KOPT-K1 (cell line): ENCODE measurements around the gene VIM.
A peak's percentile ranks its signal among the peaks of the same experiment; 100 is the strongest.

Experiments used
- H3K27ac ChIP-seq: fragments of 200-600 bp; sonication (generic); 2 replicates; pipeline ENCODE4 v1.5.1; 2016; ENCODE audit warnings: antibody characterized with exemption, mild to moderate bottlenecking, low read depth, low read length; ENCODE audit not compliant: poor library complexity, severe bottlenecking
- H3K36me3 ChIP-seq: fragments of 200-600 bp; sonication (generic); 2 replicates; pipeline ENCODE4 v1.5.1; 2017; ENCODE audit warnings: antibody characterized with exemption, mild to moderate bottlenecking, low read length, moderate library complexity; ENCODE audit not compliant: insufficient read depth
- H3K9me3 ChIP-seq: fragments of 200-600 bp; sonication (generic); 2 replicates; pipeline ENCODE4 v1.5.1; 2017; ENCODE audit warnings: antibody characterized with exemption, low read length, mild to moderate bottlenecking; ENCODE audit not compliant: insufficient read depth, poor library complexity, severe bottlenecking

Gene VIM

DNA sequence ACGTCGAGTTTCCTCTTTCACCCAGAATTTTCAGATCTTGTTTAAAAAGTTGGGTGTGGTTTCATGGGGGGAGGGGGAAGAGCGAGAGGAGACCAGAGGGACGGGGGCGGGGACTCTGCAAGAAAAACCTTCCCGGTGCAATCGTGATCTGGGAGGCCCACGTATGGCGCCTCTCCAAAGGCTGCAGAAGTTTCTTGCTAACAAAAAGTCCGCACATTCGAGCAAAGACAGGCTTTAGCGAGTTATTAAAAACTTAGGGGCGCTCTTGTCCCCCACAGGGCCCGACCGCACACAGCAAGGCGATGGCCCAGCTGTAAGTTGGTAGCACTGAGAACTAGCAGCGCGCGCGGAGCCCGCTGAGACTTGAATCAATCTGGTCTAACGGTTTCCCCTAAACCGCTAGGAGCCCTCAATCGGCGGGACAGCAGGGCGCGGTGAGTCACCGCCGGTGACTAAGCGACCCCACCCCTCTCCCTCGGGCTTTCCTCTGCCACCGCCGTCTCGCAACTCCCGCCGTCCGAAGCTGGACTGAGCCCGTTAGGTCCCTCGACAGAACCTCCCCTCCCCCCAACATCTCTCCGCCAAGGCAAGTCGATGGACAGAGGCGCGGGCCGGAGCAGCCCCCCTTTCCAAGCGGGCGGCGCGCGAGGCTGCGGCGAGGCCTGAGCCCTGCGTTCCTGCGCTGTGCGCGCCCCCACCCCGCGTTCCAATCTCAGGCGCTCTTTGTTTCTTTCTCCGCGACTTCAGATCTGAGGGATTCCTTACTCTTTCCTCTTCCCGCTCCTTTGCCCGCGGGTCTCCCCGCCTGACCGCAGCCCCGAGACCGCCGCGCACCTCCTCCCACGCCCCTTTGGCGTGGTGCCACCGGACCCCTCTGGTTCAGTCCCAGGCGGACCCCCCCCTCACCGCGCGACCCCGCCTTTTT is at the start of gene VIM:
VIM (plus strand) TSS at position 151 of the 925 bp plus-strand sequence. CDS start 1,182 bp downstream, outside the sequence.
- peak within 1 kb of the TSS; percentile 94 for H3K27ac ChIP-seq
- peaks cover 29% of the 10 kb centered on the region for H3K36me3 ChIP-seq

DNA sequence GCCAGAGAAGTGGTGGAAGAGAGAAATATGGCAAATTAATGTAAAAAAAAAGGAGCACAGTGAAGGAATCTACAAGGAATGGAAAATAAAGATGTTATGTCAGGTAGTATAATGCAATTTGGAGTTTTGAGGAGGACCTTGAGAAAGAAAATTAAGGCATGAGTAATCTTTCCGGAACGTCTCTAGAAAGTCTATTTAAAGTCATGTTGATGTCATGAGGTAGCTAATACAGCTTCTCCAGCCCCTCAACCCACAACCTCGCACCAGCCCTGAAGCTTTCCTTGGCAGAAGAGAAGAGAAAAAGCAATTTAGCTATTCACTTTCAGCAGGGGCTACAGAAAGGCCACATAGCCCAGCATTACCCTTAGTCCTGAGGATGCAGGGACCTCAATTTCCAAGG is 49.0 kb upstream of the VIM start:
- Histone ChIP-seq H3K9me3 (no peaks in the 10 kb centered on the region), H3K27ac (no peak overlapping the region), H3K36me3 (no peaks in the 10 kb centered on the region)

More for the DNA sequence above, at the start of gene VIM:
- no peaks in the 10 kb centered on the region for H3K9me3 ChIP-seq

DNA sequence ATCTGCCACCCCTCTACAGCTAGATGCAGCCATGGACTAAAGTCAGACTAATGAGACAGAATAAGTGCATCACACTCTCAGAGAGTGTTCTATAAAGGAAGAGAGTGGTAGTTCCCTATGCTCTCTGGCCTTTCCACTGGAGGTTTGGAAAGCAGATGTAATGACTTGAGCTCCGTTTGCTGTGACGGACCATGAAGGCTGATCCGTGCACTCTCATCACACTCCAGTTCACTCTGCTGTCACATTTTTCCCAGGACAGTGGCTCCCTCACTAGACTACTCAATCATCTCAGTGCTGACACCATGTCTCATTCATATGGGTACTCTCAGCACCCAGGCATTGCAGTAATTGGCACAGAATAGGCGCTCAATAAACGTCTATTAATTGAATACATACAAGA is 46.9 kb upstream of the VIM start:
- H3K27ac ChIP-seq: no peak overlapping the region
- H3K36me3 ChIP-seq: no peaks in the 10 kb centered on the region
- no peaks in the 10 kb centered on the region for H3K9me3 ChIP-seq

DNA sequence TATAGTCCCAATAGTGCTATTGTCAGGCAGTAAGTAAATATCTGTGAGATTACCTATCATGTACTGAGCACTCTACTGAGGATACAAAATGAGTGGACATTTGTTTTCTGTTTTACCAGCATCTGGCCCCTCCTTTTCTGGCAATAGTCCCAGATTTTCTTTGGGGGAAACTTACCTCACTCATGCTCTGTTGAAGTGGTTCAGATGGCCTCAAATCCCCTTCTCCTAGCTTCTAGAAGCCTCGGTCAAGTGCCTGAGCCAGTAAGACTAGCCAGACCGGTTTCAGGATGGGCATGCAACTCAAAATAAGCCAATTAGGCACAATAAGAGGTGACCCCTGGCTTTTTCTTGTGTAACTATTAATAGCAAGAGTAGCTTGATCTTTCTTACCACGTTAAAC is 46.3 kb upstream of the VIM start:
- Histone ChIP-seq H3K36me3 (no peaks in the 10 kb centered on the region), H3K27ac (no peak overlapping the region), H3K9me3 (no peaks in the 10 kb centered on the region)

DNA sequence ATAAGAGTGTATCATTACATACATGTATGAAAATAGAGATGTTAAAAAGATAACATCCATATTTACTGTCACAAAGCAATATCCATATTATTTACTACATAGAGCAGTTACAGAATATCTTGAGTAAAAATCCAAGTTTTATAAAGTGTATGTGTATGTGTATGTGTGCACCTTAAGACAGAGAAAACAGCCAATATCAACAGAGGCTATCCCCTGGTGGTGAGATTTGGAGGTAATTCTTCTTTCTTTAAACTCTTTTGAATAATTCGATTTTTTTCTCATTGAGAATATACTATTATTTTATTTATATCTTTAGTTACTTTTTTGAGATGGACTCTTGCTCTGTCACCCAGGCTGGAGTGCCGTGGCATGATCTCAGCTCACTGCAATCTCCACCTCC is 44.9 kb upstream of the VIM start:
- no peak overlapping the region for H3K27ac ChIP-seq
- H3K36me3 ChIP-seq: no peaks in the 10 kb centered on the region
- no peaks in the 10 kb centered on the region for H3K9me3 ChIP-seq

DNA sequence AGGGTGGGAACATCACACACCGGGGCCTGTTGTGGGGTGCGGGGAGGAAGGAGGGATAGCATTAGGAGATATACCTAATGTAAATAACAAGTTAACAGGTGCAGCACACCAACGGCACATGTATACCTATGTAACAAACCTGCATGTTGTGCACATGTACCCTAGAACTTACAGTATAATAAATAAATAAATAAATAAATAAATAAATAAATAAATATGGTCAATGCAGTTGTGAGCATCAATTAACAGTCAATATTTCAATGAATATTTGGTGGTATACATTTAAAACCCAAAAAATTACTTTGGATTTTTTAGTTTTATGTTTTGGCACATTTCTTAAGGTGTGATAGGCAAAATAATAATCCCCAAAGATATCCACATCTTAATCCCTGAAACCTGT is 42.2 kb upstream of the VIM start:
- no peaks in the 10 kb centered on the region for H3K9me3 ChIP-seq
- H3K27ac ChIP-seq: no peak overlapping the region
- H3K36me3 ChIP-seq: no peaks in the 10 kb centered on the region

DNA sequence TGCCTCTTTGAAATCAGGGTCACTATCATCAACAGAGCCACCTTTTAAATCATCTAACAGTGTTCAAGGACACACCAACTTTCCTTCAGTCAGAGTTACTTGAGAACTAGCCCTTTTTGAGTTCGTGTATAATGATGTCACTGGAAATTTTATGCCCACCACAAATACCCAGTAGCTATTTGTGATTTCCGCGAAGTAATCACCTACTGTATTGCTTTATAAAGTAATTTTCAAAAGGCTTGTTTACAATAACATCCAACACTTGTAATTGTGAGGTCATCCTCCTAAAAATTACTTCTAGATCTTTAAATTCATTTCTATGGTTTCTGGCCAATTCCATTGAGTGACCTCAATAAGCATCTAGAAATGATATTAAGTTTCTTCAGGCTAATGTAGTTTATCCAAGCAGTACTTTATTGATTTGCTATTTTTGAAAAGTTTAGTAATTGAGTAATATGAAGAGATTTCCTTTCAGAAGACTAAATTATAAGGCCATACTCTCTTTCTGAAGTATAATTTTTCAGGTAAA is 39.3 kb upstream of the VIM start:
- Histone ChIP-seq H3K36me3 (no peaks in the 10 kb centered on the region), H3K27ac (no peak overlapping the region), H3K9me3 (no peaks in the 10 kb centered on the region)

DNA sequence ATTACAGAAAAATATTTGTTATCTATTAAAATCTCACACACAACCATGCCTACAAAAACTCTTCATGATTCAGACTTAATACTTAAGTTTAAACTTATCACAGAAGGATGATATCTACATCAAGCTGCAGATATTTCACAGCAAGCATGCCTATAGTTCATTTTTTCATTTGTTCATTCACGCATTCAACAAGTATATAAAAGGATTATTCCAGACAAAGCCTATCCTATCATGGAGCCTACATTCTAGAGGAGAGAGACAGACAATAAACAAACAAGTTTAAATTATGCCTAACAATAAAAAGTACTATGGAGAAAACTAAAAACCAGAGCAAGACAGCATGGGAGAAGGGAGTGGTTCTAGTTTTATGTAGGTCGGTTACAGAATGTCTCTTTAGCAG is 37.4 kb upstream of the VIM start:
- no peaks in the 10 kb centered on the region for H3K36me3 ChIP-seq
- no peak overlapping the region for H3K27ac ChIP-seq
- no peaks in the 10 kb centered on the region for H3K9me3 ChIP-seq

DNA sequence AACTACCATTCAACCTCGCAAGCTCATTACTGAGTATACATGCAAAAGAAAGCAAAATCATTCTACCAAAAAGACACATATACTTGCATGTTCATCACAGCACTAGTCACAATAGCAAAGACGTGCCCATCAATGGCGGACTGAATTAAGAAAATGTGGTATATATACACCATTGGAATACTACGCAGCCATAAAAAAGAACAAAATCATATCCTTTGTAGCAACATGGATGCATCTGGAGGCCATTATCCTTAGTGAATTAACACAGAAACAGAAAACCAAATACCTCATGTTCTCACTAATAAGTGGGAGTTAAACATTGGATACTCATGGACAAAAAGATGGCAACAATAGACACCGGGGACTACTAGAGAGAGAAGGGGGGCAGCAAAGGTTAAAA is 33.0 kb upstream of the VIM start:
- no peaks in the 10 kb centered on the region for H3K36me3 ChIP-seq

DNA sequence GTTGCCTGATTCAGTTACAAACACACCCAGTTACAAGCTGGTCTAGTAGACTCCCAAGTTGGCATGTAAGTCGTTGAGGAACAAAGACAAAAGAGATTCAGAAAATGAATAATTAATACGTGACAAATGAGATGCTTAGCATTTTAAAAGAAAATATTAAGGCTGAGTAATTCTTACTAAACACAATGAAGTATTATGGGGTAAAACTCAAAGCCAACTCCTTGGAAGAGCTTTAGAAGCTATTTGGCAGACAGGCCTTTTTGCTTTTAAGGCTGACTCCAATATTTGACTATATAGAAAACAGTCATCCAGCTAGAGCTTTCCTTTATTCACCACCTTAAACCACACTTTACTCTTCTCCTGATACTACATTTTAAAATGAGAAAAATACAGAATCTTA is 32.0 kb upstream of the VIM start:
- Histone ChIP-seq H3K27ac (no peak overlapping the region), H3K36me3 (no peaks in the 10 kb centered on the region), H3K9me3 (no peaks in the 10 kb centered on the region)

More for the DNA sequence above, 33.0 kb upstream of the VIM start:
- Histone ChIP-seq H3K9me3 (no peaks in the 10 kb centered on the region), H3K27ac (no peak overlapping the region)

DNA sequence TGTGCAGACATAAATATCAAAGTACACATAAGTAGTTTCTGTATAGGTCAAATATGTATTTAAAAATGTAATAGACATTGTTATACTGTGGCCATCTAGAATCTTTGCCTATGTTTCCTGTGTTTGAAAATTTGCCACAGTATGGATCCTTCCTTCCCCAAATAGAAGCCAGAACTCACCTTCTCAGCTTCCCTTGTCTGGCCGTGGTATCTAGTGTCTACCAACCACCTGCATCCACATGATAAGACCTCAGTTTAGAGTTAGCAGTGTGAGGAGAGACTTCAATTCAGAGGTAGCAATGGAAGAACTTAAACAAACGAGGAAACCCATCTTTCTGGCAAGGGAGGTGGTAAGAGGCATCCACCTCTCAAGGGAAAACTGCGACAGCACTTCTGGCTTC is 31.5 kb upstream of the VIM start:
- no peaks in the 10 kb centered on the region for H3K36me3 ChIP-seq
- no peak overlapping the region for H3K27ac ChIP-seq
- no peaks in the 10 kb centered on the region for H3K9me3 ChIP-seq

DNA sequence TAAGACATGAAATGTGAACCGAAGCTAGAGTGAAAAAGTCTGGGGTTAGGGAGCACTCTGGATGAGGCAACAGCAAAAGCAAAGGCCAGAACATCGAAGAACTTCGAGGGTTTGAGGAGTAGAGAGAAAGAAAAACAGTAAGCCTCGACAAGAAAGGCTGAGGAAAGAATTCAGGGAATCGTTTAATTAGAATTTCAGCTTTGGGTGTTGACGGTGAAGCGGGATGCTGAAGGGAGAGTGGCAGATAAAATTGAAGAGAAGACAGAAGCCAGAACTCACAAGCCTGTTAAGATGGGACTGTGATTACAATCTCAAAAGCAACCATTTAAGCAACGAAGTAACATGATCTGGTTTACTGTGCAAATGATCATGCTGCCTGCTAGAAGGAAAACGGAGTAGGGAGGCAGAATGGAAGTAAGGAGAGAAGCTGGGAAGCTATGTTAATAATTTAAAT is 28.7 kb upstream of the VIM start:
- Histone ChIP-seq H3K36me3 (no peaks in the 10 kb centered on the region), H3K27ac (no peak overlapping the region), H3K9me3 (no peaks in the 10 kb centered on the region)

DNA sequence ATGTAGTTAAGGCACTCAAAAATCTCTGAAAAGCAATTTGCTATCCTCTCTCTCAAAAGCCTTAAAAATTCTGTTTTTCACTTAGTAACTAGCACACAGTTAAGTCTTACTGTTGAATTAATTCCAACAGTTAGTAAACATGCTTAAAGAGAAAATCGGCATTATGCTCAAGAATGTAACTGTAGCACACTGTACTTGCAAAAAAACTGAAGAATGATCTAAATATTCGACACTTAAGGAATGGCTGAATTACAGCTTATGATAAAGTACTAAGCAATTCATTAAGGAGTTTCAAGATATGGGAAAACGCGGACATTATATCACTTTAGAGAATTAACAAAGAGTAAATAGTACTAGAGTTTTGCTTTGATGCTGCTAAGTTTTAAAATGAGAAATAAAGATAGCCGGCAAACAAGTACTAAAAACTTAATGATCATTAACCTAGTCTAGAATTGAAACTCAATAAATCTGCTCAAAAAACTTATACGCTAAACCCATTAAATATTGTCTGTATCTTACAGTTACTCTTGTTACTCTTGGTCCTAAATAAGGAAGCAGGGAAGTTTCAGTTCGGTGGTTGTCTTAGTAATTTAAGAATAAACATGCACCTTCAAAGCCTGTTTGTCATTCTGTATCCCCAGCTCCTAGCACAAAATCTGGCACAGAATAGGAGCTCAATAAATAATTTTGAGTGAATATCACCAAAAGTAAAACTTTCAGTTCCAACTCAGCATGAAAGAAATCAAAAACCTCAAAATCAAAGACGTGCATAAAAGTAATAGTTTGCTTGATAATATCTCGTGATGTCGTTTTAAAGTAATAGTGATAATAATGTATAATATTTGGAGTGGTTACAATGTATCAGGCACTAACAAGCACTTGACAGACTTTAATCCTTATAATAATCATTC is 27.8 kb upstream of the VIM start:
- Histone ChIP-seq H3K36me3 (no peaks in the 10 kb centered on the region), H3K27ac (peak overlapping the region; percentile 84), H3K9me3 (no peaks in the 10 kb centered on the region)

DNA sequence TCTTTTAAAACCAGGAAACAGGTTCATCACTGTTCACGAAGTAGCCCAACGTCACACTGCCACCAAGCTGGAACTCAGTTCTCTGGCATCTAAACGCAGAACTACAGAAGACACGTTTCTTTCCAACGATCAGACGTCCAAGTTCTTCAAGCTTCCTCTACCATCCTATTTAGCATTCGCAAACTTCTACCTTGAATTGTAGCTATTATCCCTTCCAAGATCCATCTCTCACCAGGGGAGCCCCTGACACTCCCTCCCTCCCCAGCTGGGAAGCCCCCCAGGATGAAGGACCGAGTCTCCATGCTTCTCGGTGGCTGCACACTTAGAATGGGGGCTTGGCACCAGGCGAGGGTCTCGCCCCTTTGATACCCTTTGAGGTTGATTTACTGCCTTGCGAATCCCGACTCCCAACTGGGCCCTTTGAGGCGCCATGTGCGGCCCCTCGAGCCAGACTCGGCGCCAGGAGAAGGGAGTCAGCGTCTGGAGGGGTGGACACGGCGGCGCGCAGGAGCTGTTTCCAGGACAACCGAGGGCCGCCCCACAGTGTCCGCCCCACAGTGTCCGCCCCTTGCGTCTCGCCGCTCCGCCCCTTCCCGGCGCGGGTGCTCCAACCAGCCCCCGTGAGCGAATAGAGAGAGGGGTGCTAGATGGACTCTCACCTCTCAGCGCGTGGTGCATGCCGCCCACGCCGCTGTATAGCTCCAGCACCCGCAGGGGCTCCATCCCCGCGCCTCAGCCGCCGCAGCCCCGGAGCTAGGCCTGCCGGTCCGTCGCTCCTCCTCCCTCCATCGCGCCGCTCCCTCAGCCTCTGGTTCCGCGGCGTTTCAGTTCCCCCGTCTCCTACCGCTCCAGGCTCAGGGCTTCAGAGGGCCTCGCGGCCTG is 26.9 kb upstream of the VIM start, which contains the start of gene TRDMT1:
TRDMT1 (minus strand) TSS at position 761 of the 882 bp plus-strand sequence; CDS start at position 723, 38 bp downstream.
- no peaks in the 10 kb centered on the region for H3K36me3 ChIP-seq
- H3K27ac ChIP-seq: peak within 1 kb of the TSS; percentile 84
- no peaks in the 10 kb centered on the region for H3K9me3 ChIP-seq
